AG04449 (cell line): ENCODE measurements around the gene CAV3.

Experiments used
- CTCF ChIA-PET: fragments of 350-600 bp; formaldehyde crosslinking; extraction: SDS; loops from one replicate; lab custom pipeline; 2021; ENCODE audit warnings: antibody characterized with exemption; lab: Yijun Ruan, JAX
- POLR2A ChIA-PET: fragments of 400-600, 350-600 bp; formaldehyde crosslinking; extraction: SDS; loops from one replicate; lab custom pipeline; 2020; ENCODE audit warnings: antibody characterized with exemption, inconsistent platforms; lab: Yijun Ruan, JAX
- DNase-seq: peaks from one replicate; pipeline ENCODE4 v3.0.0-alpha.2; 2010; ENCODE audit warnings: low read depth, low spot score
- H3K4me3 ChIP-seq: 2 replicates; pipeline ENCODE4 v1.5.1; 2011; ENCODE audit warnings: low read depth, mild to moderate bottlenecking, control low read depth, low read length
- CTCF ChIP-seq: IDR thresholded peaks from one replicate; pipeline ENCODE4 v1.5.1; 2011; ENCODE audit warnings: mild to moderate bottlenecking, moderate library complexity, low read length, control low read depth, inconsistent platforms; ENCODE audit not compliant: insufficient read depth; ENCODE audit errors: missing control alignments

CAV3 gene

GRCh38 chr3:8790529-8790928 is 56.9 kb downstream of the CAV3 start:
- POLR2A ChIA-PET: no interaction called here
- CTCF ChIA-PET: interaction anchor here (1.8 kb wide), 1 partner anchor 21 kb away, joined by 6 read pairs; the partner anchor contains the start of gene OXTR
- no peak for TF ChIP-seq CTCF
- DNase-seq: no peak
- H3K4me3 ChIP-seq: no peak overlapping the region

GRCh38 chr3:8793242-8793641 is 59.6 kb downstream of the CAV3 start:
- ChIA-PET POLR2A (interaction anchor here (0.7 kb wide), 1 partner anchor 8 kb away, joined by 3 read pairs; no protein-coding TSS in a partner anchor), CTCF (interaction anchor here (1.0 to 2.3 kb wide), 2 partner anchors 15 to 24 kb away, joined by 5 to 9 read pairs; partner anchors contain the start of gene OXTR)
- no peak for TF ChIP-seq CTCF

GRCh38 chr3:8794247-8794646 is 60.6 kb downstream of the CAV3 start:
- CTCF ChIA-PET: interaction anchor here (2.3 kb wide), 1 partner anchor 25 kb away, joined by 9 read pairs; the partner anchor contains the start of gene OXTR
- H3K4me3 ChIP-seq: no peak overlapping the region
- POLR2A ChIA-PET: no interaction called here
- no peak for TF ChIP-seq CTCF
- DNase-seq: no peak

More at GRCh38 chr3:8793242-8793641, 59.6 kb downstream of the CAV3 start:
- H3K4me3 ChIP-seq: no peak overlapping the region
- peak; percentile 42 for DNase-seq
